HG03342 (cell line): ENCODE data around the gene SPIRE2.
"Not testable (repeated sequence)": the region's sequence is repeated elsewhere in the genome, so short reads cannot be mapped to it uniquely, and the experiment has no call there.

Experiments used
- ATAC-seq: cut with Tn5 transposase; IDR thresholded peaks from one replicate; pipeline ENCODE4 v1.9.1; 2021; ENCODE audit warnings: mild to moderate bottlenecking, moderate library complexity; ENCODE audit not compliant: unreplicated experiment

The SPIRE2 gene

GRCh38 chr16:89862732-89863131 is 34.5 kb downstream of the SPIRE2 start:
- no peak for ATAC-seq

- peak; percentile 60 for ATAC-seq
Measured at GRCh38 chr16:89863741-89864526, 35.7 kb downstream of the SPIRE2 start.

- no peak for ATAC-seq
Measured at GRCh38 chr16:89864527-89864820, 36.2 kb downstream of the SPIRE2 start.

DNA sequence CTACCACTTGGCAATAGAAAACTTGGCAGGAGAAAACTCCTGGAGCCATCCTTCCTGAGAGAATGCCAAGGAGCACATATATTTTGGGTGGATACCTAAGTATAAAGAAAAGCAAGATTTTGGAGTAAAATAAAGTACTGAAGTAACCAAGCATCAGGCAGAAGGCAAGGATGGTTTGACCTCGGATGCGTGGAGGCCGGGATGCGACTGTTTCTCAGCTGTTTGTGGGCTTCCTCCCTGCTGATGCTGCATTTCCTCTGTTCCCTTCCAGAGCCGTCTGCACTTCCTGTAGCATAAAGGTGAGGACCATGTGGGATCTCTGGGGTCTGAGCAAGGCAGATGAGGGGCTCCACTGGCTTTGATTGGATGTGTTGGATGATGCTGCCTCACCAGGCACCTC is 39.6 kb downstream of the SPIRE2 start:
- no peak for ATAC-seq

DNA sequence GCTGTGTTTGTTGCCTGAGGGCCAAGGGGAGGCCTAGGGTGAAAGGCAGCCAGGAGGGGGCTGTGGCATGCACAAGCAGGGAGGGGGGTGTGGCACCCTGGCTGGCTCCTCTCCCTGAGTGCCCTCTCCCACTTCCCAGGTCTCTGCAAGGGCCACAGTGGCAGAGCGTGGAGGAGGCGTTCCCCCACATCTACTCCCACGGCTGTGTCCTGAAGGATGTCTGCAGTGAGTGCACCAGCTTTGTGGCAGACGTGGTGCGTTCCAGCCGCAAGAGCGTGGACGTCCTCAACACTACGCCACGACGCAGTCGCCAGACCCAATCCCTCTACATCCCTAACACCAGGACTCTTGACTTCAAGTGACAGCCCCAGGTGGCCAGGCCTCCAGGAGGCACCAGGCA is 41.6 kb downstream of the SPIRE2 start:
- no peak for ATAC-seq

DNA sequence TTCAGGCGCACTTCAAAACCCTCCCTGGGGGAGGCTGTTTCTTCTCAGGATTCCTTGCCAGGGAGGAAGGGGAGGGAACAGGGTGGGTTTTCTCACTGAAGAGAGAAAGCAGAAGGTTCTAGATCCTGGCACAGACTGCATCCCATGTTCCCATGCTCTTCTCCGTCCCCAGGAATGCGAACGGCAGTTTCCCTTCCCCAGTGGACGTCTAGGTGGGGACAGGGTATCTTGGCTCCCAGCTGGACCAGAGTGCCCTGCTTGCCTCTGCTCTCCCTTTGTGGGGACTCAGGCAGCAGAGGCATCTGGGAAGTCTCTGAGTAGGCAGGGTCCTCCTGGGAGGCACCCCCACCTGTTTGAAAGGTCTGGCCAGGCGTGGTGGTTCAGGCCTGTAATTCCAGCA is 42.2 kb downstream of the SPIRE2 start:
- no peak for ATAC-seq

GRCh38 chr16:89871895-89872294 is 43.6 kb downstream of the SPIRE2 start:
- no peak for ATAC-seq

DNA sequence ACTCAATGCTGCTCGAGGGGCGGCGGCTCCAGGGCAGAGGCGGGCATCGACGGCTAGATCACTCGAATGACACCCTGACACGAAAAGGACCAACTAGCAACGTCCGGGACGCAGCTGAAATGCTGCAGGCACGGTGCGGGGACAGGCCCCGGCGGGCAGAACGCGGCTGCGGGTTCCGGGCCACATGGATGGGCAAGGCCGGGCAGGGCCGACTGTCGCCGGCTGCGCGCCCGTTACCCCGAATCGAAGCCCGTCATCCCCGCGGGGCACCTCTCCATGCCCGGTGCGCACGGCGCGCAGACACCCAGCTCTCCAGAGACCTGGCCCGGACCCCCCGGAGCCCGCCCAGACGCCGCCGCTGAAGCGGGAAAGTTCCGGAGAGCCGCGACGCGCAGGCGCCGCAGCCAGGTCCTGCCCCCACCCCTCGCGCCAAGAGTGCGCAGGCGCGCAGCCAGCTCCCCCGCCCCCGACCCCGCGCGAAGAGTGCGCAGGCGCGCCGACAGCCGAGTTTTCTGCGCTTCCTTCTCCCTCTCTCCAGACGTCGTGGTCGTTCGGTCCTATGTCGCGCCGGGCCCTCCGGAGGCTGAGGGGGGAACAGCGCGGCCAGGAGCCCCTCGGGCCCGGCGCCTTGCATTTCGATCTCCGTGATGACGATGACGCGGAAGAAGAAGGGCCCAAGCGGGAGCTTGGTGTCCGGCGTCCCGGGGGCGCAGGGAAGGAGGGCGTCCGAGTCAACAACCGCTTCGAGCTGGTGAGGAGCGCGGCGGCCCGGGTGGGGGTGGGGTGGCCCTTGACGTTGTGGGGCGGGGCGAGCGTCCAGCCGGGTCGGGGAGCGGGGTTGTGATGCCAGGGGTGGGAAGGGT is 45.1 kb downstream of the SPIRE2 start, which contains the start of gene TCF25:
Gene TCF25, plus strand, starts transcription at position 484 of the 863 bp plus-strand sequence. Its CDS starts 76 bp downstream, at position 560.
- ATAC-seq: peak; percentile 39

- peak; percentile 66 for ATAC-seq
Measured at GRCh38 chr16:89873972-89874689, 45.9 kb downstream of the SPIRE2 start.

DNA sequence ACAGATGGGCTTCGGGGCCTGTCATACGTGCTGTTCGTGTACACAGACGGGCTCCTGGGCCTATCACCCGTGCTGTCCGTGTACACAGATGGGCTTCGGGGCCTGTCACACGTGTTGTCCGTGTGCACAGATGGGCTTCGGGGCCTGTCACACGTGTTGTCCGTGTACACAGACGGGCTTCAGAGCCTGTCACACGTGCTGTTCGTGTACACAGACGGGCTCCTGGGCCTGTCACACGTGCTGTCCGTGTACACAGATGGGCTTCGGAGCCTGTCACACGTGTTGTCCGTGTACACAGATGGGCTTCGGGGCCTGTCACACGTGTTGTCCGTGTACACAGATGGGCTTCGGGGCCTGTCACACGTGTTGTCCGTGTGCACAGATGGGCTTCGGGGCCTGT is 50.8 kb downstream of the SPIRE2 start:
- ATAC-seq: not testable (repeated sequence)

DNA sequence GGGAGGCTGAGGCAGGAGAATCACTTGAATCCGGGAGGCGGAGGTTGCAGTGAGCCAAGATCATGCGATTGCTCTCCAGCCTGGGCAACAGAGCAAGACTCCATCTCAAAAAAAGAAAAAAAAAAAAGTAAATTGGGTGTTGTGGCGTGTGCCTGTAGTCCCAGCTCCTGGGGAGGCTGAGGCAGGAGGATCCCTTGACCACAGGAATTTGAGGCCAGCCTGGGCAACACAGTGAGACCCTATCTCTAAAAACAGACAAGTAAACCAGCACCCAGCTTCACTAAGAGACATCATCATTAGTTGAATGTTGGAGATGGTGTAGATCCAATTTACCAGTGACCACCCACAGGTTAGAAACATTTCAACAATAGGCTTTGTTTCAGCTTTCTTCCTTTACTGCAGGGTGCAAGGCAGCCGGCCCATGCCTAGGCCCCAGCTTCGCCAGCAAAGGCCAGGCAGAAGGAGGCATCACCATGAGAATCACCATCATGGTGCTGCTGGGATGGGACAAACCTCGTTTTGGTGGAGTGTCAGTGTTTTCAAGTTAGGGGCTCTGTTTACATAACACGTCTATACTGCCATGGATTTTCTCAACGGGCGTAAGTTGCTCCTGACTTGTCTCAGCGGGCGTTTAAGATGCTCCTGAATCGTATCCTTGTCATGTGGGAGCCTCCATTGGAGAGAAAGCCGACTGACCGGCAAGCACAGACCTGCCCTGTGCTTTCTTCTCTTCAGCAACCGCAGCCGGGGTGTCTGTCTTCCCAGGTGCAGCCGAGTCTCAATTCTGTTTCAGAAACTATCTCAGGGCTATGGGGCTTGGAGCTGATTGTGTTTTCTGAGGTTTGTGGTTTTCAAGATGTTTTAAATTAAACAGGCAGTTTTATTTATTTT is 52.4 kb downstream of the SPIRE2 start:
- no peak for ATAC-seq

DNA sequence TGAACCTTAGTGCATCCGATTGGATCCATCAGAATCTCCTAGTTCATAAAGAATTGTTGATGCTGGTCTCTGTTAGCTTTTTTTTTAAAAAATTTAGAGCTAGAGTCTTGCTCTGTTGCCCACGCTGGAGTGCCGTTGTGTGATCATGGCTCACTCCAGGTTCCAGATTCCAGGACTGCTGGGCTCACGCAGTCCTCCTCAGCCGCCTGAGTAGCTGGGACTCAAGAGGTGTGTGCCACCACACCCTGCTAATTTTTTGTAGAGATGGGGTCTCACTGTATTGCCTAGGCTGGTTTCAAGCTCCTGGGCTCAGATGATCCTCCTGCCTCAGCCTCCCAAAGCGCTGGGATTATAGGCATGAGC is 53.1 kb downstream of the SPIRE2 start:
- ATAC-seq: no peak

- ATAC-seq: no peak
Measured at GRCh38 chr16:89883346-89884040, 55.2 kb downstream of the SPIRE2 start.

GRCh38 chr16:89884041-89884421 is 55.8 kb downstream of the SPIRE2 start:
- no peak for ATAC-seq

- ATAC-seq: no peak
Measured at GRCh38 chr16:89887243-89887642, 59.0 kb downstream of the SPIRE2 start.

DNA sequence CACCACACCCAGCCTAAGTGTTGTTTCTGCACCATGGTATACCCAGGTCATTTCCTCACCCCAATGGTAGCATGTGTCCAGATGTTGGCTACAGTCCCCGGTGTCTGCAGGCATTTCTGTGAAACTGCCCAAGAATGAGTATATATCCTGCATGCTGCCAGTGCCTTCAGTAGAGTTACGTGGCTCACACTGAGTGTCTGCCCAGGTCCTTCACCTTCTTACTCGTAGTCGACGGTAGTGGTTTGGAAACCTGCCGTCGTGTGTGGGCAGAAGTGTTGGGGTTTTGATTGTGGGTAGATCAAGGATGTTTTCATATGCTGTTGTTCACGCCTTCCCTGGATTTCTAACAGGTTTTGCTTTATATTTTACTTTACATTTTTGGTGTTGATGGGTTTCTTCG is 61.9 kb downstream of the SPIRE2 start:
- ATAC-seq: no peak

GRCh38 chr16:89890886-89891657 is 62.8 kb downstream of the SPIRE2 start:
- no peak for ATAC-seq

GRCh38 chr16:89892055-89892630 is 63.9 kb downstream of the SPIRE2 start:
- ATAC-seq: no peak

- no peak for ATAC-seq
Measured at GRCh38 chr16:89892635-89893034, 64.4 kb downstream of the SPIRE2 start.
